AG04450 (cell line): ENCODE data around the gene SHD. TPM values are rescaled to one million over a fixed set of nuclear protein-coding genes. Genes with fewer than 3 reads are reported as not detected.

Source experiments
- CTCF ChIA-PET: fragments of 300-600, 350-600 bp; formaldehyde crosslinking; extraction: SDS; loops from one replicate; lab custom pipeline; 2022; ENCODE audit warnings: antibody characterized with exemption, inconsistent platforms; lab: Charles Lee
- POLR2A ChIA-PET: fragments of 350-600 bp; formaldehyde crosslinking; extraction: SDS; loops from one replicate; lab custom pipeline; 2021; ENCODE audit warnings: antibody characterized with exemption, inconsistent platforms; lab: Yijun Ruan, JAX
- DNase-seq: peaks from one replicate; pipeline ENCODE4 v3.0.0-alpha.2; 2011; ENCODE audit warnings: low read depth, low spot score
- H3K27ac ChIP-seq: one replicate; pipeline ENCODE4 v1.5.1; 2012; ENCODE audit warnings: low read depth, low read length, control low read depth
- H3K27me3 ChIP-seq: one replicate; pipeline ENCODE4 v1.6.0; 2012; ENCODE audit warnings: low read length; ENCODE audit not compliant: control insufficient read depth, insufficient read depth
- H3K4me3 ChIP-seq: 2 replicates; pipeline ENCODE4 v1.5.1; 2011; ENCODE audit warnings: mild to moderate bottlenecking, low read depth, low read length, control low read depth
- H3K9me3 ChIP-seq: 2 replicates; pipeline ENCODE4 v1.5.1; 2012; ENCODE audit warnings: low read length; ENCODE audit not compliant: control insufficient read depth, insufficient read depth
- polyA plus RNA-seq: library from polyadenylated mRNA; depleted of rRNA; stranded (reverse); fragments of >200 nt; gene quantifications from 2 replicates; pipeline ENCODE4 v1.2.3, GENCODE V29; 2011
- TF ChIP-seq, protein P1 (sequence below): IDR thresholded peaks from 2 replicates; pipeline ENCODE4 v1.5.1; 2011; ENCODE audit warnings: low read depth, low read length, control low read depth, inconsistent platforms

Gene SHD
- polyA plus RNA-seq, 1 experiment: not detected

GRCh38 chr19:4298810-4299550 lies 19.9 kb downstream of the SHD start:
- Histone ChIP-seq H3K4me3 (no peak overlapping the region), H3K27ac (no peak overlapping the region), H3K9me3 (no peaks in the 10 kb centered on the region), H3K27me3 (no peaks in the 10 kb centered on the region)
- TF ChIP-seq, protein P1, sequence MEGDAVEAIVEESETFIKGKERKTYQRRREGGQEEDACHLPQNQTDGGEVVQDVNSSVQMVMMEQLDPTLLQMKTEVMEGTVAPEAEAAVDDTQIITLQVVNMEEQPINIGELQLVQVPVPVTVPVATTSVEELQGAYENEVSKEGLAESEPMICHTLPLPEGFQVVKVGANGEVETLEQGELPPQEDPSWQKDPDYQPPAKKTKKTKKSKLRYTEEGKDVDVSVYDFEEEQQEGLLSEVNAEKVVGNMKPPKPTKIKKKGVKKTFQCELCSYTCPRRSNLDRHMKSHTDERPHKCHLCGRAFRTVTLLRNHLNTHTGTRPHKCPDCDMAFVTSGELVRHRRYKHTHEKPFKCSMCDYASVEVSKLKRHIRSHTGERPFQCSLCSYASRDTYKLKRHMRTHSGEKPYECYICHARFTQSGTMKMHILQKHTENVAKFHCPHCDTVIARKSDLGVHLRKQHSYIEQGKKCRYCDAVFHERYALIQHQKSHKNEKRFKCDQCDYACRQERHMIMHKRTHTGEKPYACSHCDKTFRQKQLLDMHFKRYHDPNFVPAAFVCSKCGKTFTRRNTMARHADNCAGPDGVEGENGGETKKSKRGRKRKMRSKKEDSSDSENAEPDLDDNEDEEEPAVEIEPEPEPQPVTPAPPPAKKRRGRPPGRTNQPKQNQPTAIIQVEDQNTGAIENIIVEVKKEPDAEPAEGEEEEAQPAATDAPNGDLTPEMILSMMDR: no peak
- DNase-seq: no peak
- ChIA-PET CTCF (interaction anchor here (0.7 to 0.9 kb wide), 2 partner anchors 32 to 102 kb away, joined by 3 to 4 read pairs; partner anchors contain the start of gene SH3GL1), POLR2A (no interaction called here)

GRCh38 chr19:4300589-4300988 lies 21.5 kb downstream of the SHD start:
- H3K9me3 ChIP-seq: no peaks in the 10 kb centered on the region
- TF ChIP-seq, protein P1: no peak
- H3K27me3 ChIP-seq: no peaks in the 10 kb centered on the region
- H3K4me3 ChIP-seq: no peak overlapping the region
- ChIA-PET CTCF (no interaction called here), POLR2A (interaction anchor here (0.6 kb wide), 1 partner anchor 113 kb away, joined by 5 read pairs; no protein-coding TSS in a partner anchor)
- no peak overlapping the region for H3K27ac ChIP-seq
- no peak for DNase-seq

DNA sequence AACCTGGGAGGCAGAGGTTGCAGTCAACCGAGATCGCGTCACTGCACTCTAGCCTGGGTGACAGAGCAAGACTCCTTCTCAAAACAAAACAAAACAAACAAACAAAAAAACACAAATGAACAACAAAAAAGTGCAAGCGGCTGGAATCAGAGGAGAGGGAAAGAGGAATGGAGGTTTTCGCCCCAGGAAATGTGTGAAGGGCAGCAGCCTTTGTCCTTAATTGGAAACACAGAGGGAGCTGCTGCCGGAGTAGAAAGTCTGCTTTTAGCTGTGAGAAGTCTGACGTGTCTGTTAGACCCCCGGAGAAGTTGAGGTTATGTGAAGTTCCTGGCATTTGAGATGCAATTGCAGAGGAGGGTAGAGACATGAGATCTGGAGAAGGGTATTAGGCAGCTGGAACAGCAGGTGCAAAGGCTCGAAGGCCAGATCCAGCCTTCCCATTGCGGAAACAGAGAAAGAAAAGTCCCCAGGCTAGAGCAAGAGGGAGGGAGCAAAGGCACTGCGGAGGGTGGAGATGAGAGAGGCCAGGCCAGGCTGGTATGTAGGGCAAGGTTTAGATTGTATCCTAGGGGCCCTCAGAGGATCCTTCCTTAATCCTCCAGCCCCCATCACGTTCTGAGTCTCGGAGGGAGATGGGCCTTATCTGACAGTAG lies 22.6 kb downstream of the SHD start:
- CTCF ChIA-PET: interaction anchor here (0.6 kb wide), 1 partner anchor 32 kb away, joined by 9 read pairs; no protein-coding TSS in a partner anchor
- TF ChIP-seq, protein P1: no peak
- no peaks in the 10 kb centered on the region for H3K27me3 ChIP-seq
- no peak overlapping the region for H3K27ac ChIP-seq
- H3K4me3 ChIP-seq: no peak overlapping the region
- no peak for DNase-seq
- POLR2A ChIA-PET: no interaction called here
- no peaks in the 10 kb centered on the region for H3K9me3 ChIP-seq

GRCh38 chr19:4302243-4302640 lies 23.2 kb downstream of the SHD start, which contains the start of gene TMIGD2:
TSS of gene TMIGD2 (minus strand) at chr19:4302389. CDS start at chr19:4302385, 4 bp downstream.
- Histone ChIP-seq H3K9me3 (no peaks in the 10 kb centered on the region), H3K27me3 (no peaks in the 10 kb centered on the region), H3K4me3 (no peak within 1 kb of the TSS), H3K27ac (no peak within 1 kb of the TSS)
- TF ChIP-seq, protein P1: no peak
- CTCF ChIA-PET: interaction anchor here (0.6 kb wide), 1 partner anchor 33 kb away, joined by 9 read pairs; no protein-coding TSS in a partner anchor
- POLR2A ChIA-PET: no interaction called here
- DNase-seq: no peak
